NCI-H526 (cell line): ENCODE measurements around the gene ANXA8.
"Not testable (repeated sequence)": the region's sequence is repeated elsewhere in the genome, so short reads cannot be mapped to it uniquely, and the experiment has no call there.

ENCODE experiments used
- DNase-seq, 2 experiments: peaks; one replicate each; lab custom pipeline; 2025; lab: John Stamatoyannopoulos, UW

The ANXA8 gene

DNA sequence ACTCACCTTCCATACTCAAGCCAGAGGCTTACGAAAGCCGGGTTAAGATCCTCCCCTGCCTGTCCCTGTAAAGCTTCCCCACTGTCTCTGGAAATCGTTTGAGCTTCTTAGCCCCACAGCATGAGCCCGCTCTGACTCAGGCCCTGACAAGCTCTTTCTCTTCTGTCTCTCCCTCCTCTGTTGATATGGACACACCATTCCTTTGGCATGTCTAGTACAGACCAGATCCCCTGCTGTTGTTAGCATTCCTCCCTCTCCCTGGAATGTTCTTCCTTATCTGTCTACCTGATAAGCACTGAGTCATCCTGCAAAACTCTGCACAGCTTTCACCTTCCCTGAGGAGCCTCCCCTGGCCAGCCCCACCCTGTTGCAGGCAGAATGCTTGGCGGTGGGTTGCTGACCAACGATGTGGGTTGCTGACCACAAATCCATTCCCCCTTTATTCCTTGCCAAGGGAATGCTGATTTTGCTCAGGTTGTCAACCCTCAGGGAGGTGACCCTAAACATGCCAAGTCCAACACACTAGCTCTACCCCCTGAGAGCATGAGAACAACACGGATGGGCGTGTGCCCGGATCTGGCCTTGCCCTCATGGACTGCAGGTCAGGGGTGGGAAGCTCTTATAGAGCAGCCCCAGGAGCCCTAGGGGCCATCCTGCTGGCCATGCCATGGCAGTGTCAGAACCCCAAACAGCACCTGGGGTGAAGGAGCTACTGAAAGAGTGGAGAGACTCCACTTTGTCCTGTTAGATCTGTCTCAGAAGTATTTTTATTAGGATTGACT lies 21.1 kb downstream of the ANXA8 start:
- DNase-seq, result not testable (repeated sequence)

DNA sequence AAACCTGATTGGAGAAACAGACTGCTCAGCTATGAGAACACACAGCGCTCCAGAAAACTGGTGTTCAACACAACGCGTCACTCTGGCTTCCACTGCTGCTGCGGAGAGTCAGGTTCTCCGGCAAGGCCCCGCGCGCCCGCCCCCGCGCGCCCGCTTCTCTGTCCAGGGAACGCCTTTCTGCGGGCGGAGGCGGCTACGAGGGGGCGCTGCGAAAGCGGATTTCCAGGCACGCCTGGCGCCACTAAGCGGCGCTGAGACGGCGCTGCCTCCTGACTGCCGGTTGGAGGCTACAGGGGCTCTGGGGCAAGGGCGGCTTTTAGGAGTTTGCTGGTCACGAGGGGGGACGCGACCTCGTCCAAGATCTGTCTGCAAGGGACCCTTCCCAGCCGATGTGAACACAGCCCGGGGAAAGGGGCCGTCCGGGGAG lies 22.6 kb downstream of the ANXA8 start:
- peak in 1 of 2 experiments; percentile 27 for DNase-seq

DNA sequence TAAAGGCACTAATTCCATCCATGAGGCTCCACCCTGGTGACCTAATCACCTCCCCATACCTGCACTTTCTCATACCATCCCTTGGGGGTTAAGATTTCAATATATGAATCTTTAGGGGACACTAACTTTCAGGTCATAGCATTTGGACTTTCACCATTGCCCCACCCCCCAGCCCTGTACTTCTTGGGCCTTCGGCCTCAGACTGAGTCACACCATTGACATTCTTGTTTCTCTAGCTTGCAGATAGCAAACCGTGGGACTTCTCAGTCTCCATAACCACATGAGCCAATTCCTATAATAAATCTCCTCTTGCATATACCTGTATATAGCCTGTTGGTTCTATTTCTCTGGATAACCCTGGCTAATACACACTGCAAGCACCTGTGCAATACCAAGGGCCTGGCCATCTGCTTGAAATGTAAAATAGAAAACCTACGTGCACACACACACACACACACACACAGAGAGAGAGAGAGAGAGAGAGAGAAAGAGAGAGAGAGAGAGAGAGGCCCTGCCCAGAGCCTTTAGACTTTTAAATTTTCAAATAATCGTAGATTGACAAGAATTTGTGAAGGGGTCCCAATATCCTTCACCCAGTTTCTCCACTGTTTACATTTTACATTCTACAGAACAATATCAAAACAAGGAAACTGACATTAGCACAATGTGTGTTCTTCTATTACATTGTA lies 25.3 kb downstream of the ANXA8 start:
- DNase-seq, result no peak

DNA sequence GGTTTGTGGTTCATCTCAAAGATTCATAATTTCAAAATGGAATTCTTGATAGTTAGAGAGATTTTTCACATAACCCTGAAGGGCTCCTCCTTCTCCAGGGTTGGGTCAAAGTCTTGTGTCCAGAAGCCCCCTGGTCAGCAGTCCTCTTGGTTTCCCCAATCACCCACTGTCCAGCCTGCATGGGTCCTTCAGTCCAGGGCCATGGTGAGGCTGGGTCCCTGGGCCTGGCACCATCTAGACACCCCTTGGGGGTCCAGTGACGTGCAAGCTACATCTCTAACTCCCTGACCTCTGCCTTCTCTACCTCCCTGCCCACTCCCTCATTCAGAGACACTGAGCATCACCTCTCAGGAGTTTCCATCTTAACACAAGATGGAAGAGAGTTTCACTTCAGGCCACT lies 26.1 kb downstream of the ANXA8 start:
- DNase-seq, result no peak

DNA sequence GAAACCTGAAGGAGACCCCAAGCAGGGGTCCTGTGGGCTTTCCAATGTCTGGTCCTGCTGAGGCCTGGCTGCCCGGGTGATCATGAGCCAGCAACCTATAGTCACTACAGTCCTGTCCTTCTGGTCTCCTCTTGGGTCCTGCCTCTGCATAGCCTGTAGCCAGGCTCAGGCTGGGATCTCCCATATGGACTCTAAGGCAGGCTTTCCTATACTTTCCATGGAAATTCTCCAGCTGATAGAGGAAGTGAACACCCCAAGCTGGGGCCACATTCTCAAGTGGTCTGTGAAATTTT lies 26.4 kb downstream of the ANXA8 start:
- no peak for DNase-seq

DNA sequence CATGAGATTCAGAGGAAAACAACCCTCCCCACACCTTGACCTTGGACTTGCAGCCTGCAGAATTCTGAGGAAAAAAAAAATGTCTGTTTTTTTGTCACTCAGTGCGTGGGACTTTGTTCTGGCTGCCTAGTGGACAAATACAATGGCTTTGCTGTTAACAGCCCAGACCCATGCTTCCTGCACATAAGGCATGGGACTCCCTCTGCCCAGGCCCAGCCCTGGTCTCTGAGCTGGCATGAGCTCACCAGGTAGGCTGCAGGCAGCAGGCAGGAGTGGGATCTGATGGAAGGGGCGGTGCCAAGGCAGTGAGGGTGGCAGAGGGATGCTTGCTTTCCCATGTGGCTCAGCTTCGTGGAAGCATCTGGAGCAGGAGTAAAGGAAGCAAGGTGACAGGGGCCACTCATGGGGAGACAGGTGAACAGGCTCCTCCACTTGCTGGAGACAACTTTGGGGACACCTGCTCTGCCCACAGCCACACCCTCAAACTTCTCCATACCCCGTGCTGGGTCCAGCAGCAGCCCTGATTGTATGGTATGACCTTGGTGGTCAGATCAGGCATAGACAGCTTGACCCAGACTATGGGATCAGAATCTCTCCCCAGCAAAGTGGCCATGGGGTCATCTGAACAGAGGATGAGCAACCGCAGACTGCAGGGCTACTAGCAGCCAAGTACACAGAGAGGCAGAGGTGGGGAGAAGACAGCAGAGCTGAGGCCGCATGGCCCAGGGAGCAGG lies 27.0 kb downstream of the ANXA8 start:
- no peak for DNase-seq

DNA sequence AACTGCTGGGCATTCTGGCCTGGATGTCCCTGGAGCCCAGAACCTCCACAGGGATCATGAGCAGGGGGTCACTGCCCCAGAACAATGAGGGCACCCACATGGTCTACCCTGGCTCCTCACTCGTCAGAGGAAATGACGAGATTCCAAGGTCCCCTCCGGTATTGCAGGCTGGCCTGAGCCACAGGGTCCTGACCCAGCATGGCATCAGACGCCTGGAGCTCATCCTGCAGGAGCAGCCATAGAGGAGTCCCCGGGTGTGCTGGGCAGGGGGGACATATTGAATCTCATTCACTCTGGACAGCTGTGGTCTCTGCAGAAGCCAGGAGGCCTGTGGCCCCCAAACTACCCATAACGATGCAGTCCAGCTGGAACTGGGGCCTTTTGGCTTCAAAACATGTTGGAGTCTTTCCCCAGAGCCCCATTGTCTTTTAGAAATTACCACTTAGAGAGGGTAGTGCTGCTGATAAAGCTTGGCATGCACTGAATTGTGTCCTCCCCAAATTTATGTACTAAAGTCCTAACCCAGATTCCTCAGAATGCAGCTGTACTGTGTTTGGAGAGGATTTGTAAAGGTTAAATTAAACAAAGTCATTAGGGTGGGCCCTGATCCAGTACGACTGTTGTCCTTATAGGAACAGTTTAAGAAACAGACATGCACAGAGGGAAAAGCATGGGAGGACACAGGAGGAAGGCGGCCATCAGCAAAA lies 27.7 kb downstream of the ANXA8 start:
- no peak for DNase-seq

DNA sequence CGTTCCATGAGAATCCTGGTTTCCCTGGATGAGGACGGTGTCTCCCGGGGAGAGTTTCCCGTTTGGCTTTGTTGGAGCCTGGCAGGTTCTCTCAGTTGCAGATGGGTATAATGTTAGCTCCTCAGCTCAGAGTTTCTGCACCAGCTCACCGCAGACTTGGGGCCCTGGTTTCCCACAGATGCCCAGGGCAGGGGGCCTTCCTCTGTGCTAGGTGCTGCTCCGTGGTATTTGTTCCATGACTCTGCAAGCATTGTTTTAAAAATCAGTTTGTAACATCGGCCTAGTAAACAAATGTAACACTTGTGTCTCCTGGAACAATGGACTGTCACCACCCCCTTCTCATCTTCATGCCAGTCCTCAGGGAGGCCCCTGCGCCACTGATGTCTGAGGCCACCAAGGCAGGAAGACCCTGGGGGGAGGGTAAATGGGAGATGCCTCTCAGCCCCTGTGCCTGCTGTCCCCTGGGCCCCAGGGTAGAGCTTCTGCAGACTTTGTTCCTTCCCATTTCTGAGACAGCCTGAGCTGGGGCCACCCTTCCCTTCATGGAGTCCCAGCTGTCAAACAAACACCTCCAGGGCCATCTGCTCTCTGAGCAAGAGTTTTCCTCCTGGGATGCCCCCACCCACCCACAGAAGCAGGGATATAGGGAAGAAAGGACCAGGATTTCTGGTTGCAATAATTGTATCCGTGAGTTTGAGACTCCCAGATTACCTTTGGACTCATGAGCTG lies 28.4 kb downstream of the ANXA8 start:
- DNase-seq, result not testable (repeated sequence)

DNA sequence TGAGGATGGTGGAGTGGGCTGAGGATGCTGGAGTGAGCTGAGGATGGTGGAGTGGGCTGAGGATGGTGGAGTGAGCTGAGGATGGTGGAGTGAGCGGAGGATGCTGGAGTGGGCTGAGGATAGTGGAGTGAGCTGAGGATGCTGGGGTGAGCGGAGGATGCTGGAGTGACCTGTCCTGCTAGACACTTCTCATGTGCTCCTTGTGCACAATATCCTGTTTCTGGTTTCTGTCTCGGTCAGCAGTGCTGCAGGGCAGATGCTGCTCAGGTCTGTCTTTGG lies 29.2 kb downstream of the ANXA8 start:
- no peak for DNase-seq

DNA sequence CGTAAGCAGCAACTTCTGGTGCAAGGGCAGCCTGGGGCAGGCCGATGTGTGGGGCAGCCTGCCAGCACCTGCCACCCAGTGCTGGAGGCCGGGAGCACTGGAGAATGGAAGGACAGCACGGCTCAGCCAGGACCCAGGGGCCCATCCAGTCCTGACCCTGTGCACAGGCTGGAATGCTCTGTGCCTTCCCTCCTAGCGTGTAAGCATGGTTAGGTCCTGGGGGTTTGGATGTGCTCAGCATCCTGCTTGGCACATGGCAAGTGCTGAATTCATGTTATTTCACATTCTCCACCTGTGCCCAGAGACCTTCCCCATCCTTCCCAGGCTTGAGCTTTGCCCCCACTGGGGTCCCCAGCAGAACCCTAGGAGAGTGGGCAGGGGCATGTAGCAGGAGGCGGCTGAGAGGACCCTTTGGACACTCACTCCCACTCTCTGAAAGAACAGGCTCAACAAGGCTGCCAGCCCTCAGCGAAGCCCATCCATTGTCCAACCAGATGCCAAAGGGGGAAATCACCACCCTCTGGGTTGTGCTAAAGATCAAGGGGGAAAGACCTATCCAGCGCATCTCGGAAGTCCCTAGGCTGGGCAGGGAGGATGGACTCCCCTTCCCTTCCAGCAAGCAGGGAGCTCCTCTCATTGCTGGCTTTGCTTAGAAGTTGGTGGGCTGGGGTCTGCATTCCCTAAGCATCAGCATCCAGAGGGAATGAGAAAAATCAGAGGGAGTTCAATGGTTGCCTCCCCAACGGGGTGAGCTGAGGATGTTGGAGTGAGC lies 29.7 kb downstream of the ANXA8 start:
- DNase-seq, result no peak

DNA sequence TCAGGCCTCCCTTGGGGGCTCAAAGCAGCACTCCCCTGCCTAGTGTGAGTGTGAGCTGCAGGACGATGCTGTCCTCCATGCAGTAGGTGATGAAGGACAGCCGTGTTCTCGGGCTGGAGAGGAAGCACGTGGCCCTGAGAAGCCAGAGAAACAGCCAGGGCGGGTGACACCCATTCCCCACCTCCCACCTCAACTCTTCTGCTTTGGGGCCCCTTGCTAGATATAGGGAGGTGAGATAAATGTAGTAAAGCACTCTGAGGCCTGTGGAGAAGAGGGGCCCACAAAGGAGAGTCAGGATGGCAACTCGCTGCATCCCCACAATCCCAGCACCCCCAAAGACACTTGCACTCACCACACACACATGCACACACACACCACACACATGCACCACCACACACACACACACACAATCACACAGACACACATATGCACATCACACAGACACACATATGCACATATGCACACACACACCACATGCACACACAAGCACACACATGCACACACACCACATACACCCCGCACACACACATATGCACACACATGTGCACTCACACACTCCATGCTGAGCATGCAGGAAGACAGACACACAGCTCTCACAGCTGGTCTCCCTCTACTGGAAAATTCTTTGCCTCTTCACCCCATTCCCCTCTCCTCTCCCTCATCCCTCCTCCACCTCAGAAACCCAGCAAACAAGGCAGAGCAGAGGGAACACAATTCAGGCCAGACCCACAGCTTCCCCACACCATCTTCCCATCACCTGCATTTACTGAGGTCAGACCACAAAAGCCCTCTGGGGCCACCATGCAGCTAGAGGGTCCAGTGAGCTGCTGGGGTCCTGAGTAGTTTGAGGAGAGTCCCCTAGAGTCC lies 30.5 kb downstream of the ANXA8 start:
- DNase-seq, result no peak

DNA sequence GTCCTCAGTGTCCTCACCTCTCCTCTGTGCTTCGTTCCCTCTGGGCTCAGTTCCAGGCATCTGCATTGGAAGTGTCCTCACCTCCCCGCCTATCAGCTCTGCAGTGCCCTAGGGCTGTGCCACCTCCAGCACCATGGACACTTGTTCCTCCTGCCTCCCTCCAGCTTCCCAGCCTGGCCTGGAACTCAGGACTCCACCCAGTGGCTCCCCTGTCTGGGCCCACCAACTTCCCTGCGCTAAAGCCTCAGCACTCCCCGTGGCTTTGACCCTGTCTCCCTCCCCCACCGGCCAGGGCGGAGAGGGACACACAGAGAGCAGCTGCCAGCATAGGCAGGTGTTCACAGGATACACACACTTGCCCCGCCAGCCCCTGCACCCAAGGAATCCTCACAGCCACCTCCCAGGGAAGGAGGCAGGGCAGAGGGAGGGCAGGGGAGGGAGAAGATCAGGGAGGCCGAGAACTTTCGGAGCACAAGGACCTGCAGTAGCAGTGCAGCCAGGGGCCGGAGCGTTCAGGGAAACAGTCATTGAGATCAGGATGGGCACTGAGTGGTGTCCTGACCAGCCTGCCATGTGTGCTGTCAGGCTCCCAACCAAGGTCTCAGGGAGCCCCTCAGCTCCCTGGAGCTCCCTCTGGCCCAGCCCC lies 31.3 kb downstream of the ANXA8 start:
- no peak for DNase-seq

DNA sequence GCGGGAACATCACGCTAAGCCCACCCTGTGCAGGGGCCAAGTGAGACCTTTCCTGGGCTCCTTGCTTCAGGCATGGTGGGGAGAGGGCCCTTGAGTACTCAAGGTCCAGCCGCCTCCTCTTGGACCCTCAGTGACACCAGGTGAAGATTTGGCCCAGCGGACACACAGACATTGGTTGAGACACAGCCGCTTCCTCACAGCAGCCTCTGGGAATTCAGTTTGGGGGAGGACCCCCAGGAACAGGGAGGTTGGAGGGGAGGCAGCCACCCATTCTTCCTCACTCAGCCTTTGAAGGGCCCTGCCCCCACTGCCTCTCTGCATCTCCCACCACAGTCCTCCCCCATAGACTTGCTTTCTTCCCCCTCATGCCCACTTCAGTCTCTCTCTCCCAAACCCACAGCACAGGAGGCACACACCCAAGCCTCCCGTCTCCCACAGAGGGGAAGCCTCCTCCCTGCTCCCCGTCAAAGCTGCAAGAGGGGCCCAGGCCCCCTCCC lies 31.9 kb downstream of the ANXA8 start:
- no peak for DNase-seq

DNA sequence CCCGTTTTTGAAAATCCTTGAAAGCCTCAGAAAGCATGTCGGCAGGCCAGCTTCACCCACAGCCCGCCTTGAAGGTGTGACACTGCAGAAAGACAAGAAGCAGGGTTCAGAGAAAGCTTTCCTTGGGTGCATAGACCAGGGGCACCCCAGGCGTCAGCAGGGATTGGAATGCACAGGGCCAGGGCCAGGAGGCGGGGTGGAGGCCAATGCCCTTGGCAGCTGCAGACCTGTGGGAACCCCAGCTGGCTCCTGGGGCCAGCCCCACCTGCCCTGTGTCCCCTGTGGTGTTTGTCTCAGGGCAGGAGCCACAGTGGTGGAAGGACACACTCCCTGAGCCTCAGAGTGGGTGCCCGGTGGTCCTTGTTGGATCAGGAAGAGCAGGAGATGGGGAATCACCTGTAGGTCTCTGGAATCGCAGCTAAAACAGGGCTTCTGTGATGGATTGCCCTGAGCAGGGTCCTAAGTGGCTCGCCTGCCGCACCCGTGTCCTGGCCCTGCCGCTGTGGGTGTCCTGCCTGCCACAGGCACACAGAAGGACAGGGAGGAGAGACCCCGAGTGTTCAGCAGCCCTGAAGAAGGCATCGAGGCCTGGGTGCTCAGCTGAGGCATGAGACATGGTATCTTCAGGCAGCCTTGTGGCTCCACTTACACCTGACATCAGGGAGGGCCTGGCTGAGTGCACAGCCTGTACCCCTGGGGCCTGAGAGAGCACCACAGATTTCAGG lies 32.5 kb downstream of the ANXA8 start:
- DNase-seq, result no peak

DNA sequence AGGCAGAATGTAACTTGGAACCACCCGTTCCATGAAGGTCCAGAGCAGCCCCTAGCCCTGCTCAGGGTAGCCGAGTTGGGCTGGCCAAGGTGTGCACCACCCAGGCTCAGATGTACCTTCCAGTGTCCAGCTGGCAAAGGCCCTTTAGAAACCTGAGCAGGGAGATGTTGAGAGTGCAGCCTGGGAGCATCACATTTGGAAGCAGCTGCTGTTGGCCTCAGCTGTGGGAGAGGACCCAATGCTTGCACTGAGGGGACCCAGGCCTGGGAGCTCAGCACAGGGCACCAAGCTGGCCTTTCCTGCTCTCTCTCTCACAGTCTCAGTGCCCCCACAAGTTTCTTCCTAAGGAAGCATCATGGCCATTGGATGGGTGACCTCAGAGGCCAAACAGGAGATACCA lies 33.5 kb downstream of the ANXA8 start:
- no peak for DNase-seq

DNA sequence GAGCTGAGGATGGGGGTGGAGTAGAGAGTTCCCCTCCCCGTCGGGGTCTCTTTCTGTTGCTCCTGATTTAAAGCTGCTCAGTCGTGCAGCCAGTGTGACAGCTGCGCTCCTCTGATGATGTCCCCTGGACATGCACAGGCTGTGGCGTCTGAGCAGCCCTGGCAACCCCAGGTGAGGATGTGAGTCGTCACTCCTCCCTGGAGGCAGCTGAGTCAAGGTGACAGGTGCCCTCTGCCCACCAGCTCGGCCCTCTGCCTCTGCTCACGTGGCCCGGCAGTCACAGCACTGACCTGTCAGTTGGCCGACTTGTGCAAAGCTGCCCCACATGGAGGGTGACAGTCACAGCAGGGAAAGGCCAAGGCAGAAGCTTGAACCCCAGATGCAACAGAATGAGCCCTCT lies 33.9 kb downstream of the ANXA8 start:
- no peak for DNase-seq

DNA sequence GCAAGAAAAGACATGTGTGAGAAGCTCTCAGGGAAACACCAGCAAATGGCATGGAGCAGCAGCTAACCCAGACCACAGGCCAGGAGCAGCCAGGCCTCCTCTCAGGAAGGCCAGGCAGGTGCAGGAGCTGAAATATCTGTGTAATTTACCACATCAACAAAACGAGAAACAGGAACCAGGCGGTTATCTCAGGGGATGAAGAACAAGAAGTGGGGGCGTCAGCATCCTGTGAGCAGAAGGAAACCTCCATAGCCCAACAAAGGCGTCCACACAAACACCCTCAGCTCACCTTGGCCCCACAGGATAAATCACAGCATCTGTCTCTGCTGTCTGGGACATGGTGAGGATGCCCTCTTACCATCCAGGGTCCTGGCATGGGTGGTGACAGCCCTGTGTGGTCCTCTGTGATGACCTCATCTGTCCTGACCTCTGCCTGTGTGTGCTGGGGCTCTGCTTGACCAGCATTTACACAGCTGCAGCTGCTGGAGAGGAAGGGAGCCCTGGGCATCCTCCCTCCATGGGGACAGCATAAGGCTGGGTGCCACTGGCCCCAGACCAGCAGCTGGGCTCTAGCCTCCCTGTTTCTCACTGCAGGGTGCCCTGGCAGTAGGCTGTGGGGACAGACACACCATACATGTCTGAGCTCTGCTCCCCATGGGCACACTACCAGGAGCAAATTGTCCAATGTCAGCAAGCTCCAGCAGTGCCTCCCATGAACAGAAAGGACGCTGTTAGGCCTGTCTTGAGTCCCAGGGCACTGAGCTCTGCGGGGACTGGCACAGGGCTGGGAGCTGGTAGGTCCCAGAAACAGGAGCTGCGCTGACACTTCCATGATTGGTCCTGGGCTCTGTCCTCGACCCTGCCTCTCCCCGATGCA lies 34.6 kb downstream of the ANXA8 start:
- DNase-seq, result no peak

DNA sequence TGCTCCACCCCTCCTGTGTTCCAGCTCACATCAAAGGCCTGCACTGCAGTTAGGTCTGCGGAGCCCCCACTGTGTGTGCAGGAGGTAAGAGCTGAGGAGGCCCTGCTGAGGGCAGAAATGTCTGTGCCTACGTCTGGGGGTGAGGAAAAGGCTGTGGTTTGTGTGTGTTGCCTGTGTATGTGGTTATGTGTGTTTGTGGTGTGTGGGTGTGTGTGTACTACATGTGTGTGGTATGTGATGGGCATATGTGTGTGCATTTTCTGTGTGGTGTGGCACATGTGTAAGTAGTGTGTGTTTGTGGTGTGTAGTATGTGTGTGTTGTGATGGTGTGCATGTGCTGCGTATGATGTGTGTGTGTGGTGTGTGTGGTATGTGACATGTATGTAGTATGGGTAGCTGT lies 36.2 kb downstream of the ANXA8 start:
- no peak for DNase-seq
